ENCODE measurements around the gene KLF9. TPM values are rescaled to one million over a fixed set of nuclear protein-coding genes. Genes with fewer than 3 reads are reported as not detected.

Gene KLF9
- total RNA-seq, 1 donor from 2014 or later, result 98.7 TPM

DNA sequence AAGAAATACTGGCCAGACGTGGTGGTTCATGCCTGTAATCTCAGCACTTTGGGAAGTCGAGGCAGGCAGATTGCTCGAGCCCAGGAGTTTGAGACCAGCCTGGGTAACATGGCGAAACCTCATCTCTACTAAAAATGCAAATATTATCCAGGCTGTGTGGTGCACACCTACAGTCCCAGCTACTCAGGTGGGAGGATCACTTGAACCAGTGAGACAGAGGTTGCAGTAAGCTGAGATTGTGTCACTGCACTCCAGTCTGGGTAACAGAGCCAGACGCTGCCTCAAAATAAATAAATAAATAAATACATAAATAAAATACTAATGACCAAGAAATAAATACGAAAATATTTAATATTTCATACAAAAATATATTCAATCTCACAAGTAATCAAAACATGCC lies 18.8 kb downstream of the KLF9 start:
- intact Hi-C loops (cut with DNase I), result no loop called here
- Histone ChIP-seq H3K4me3 (no peak overlapping the region), H3K36me3 (no peaks in the 10 kb centered on the region), H3K27me3 (no peaks in the 10 kb centered on the region), H3K27ac (no peak overlapping the region), H3K9me3 (no peaks in the 10 kb centered on the region), H3K4me1 (peaks cover 20 to 70% of the 10 kb centered on the region in 2 donors)
- DNase-seq (ENCODE audit: low spot score in 2 of 2), result peak in 1 of 2 donors; percentile 15
- TF ChIP-seq, protein P1, sequence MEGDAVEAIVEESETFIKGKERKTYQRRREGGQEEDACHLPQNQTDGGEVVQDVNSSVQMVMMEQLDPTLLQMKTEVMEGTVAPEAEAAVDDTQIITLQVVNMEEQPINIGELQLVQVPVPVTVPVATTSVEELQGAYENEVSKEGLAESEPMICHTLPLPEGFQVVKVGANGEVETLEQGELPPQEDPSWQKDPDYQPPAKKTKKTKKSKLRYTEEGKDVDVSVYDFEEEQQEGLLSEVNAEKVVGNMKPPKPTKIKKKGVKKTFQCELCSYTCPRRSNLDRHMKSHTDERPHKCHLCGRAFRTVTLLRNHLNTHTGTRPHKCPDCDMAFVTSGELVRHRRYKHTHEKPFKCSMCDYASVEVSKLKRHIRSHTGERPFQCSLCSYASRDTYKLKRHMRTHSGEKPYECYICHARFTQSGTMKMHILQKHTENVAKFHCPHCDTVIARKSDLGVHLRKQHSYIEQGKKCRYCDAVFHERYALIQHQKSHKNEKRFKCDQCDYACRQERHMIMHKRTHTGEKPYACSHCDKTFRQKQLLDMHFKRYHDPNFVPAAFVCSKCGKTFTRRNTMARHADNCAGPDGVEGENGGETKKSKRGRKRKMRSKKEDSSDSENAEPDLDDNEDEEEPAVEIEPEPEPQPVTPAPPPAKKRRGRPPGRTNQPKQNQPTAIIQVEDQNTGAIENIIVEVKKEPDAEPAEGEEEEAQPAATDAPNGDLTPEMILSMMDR (IDR thresholded peaks at IDR 0.05), result no peak

DNA sequence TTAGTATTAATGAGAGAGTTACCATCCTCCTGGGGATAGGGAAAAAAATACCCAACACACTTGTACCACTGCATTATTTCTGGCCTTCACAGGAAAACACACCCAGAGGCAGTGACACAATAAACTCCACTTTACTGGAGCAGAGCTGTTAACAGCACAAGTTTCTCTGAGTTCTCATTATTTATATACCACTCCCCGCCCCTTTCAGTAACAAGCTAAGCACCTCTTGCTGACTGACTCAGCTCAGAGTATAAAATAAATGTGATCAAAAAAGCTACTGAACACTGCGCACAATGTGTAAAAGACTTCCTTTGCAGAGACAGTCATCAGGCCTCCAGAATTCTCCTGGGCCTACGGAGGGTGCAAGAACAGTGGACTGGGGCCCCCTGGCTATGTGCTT lies 21.6 kb downstream of the KLF9 start:
- Histone ChIP-seq H3K4me1 (peaks cover 23 to 73% of the 10 kb centered on the region in 2 donors), H3K27me3 (no peaks in the 10 kb centered on the region), H3K4me3 (peak overlapping the region in 1 of 2 donors; percentile 6), H3K9me3 (no peaks in the 10 kb centered on the region), H3K27ac (no peak overlapping the region), H3K36me3 (peaks cover 0 to 4% of the 10 kb centered on the region in 2 donors)
- TF ChIP-seq, protein P1 (IDR thresholded peaks at IDR 0.05), result no peak
- intact Hi-C loops (cut with DNase I), result loop anchor here (5.0 kb wide), 1 partner anchor 41 kb away; no protein-coding TSS in a partner anchor
- peak in 1 of 2 donors; percentile 18 for DNase-seq (ENCODE audit: low spot score in 2 of 2)

GRCh38 chr9:70392189-70392588 lies 22.3 kb downstream of the KLF9 start:
- H3K27ac ChIP-seq, result no peak overlapping the region
- no peak for DNase-seq (ENCODE audit: low spot score in 2 of 2)
- peaks cover 6 to 11% of the 10 kb centered on the region in 2 donors for H3K36me3 ChIP-seq
- TF ChIP-seq, protein P1 (IDR thresholded peaks at IDR 0.05), result peak; percentile 7 to 21 (median 15)
- no peaks in the 10 kb centered on the region for H3K9me3 ChIP-seq
- peak overlapping the region in 1 of 2 donors; percentile 6 for H3K4me3 ChIP-seq
- H3K4me1 ChIP-seq, result peaks cover 20 to 66% of the 10 kb centered on the region in 2 donors
- intact Hi-C loops (cut with DNase I), result loop anchor here (5.0 kb wide), 1 partner anchor 40 kb away; no protein-coding TSS in a partner anchor
- no peaks in the 10 kb centered on the region for H3K27me3 ChIP-seq

DNA sequence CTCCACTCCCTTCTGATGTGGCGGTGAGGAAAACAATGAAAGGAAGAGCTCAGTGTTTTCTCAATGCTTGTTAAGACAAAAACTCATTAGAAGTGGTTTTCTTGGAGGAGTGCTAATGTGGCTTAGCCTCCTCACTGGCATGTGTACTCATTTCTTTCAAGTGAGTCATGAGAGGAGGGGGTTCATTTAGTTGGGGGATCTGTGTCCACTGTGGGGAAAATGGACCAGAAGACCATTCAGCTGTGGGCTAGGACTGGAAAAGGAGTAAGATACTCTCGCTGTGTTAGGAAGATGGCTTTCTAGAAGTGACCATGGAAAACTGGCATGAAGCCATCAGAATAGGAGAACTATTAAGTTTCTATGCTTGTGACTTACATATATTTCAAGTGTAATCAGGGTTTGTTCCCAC lies 23.5 kb downstream of the KLF9 start:
- TF ChIP-seq, protein P1 (IDR thresholded peaks at IDR 0.05), result no peak
- DNase-seq (ENCODE audit: low spot score in 2 of 2), result peak in 1 of 2 donors; percentile 50
- Histone ChIP-seq H3K27ac (peak overlapping the region in 1 of 2 donors; percentile 22), H3K4me3 (peak overlapping the region in 1 of 2 donors; percentile 17), H3K4me1 (peaks cover 20 to 59% of the 10 kb centered on the region in 2 donors), H3K9me3 (no peaks in the 10 kb centered on the region), H3K36me3 (peaks cover 17 to 23% of the 10 kb centered on the region in 2 donors), H3K27me3 (no peaks in the 10 kb centered on the region)
- intact Hi-C loops (cut with DNase I), result loop anchor here (5.0 kb wide), 1 partner anchor 39 kb away; no protein-coding TSS in a partner anchor

DNA sequence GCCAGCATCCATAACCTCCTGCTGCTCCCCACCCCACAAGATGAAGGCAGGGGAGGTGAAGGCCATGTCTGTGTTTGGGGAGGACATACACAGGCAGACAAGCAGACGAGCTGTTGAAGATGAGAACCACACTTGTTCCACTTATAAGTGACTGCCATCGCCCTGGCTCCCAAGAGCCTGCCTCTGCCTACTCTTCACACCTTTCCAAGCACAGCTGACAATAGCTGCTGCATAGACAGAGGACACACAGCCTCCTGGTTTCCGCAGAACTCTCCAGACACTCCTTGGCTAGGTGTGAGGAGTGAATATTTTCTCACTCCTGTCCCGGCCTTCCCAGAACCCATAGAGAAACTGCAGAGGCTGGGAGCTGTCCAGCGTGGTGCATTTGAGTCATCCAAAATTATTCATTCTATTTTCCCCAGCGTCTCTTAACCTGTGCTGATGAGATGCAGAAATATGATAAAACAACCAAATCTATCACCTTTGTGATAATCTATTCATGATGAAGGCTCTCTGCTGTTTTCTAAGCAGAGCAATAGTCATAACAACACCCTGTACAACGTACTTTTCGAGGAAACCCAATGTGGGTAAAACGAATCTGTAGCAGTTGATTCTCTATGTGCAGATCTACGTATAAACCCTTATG lies 24.7 kb downstream of the KLF9 start:
- H3K4me3 ChIP-seq, result peak overlapping the region in 1 of 2 donors; percentile 4
- intact Hi-C loops (cut with DNase I), result loop anchor here (5.0 kb wide), 1 partner anchor 37 kb away; no protein-coding TSS in a partner anchor

More for the DNA sequence above, 24.7 kb downstream of the KLF9 start:
- H3K9me3 ChIP-seq, result no peaks in the 10 kb centered on the region
- peaks cover 20 to 31% of the 10 kb centered on the region in 2 donors for H3K36me3 ChIP-seq
- TF ChIP-seq, protein P1 (IDR thresholded peaks at IDR 0.05), result no peak
- H3K27me3 ChIP-seq, result no peaks in the 10 kb centered on the region
- DNase-seq (ENCODE audit: low spot score in 2 of 2), result peak in 1 of 2 donors; percentile 66
- H3K27ac ChIP-seq, result peak overlapping the region in 1 of 2 donors; percentile 29
- peaks cover 20 to 58% of the 10 kb centered on the region in 2 donors for H3K4me1 ChIP-seq
